BLaER1 (cell line): ENCODE measurements around the gene HYAL3.

Experiments used
- H3K27ac ChIP-seq: shearing (Covaris generic); formaldehyde crosslinking; 2 replicates; pipeline ENCODE4 v1.8.1; 2022
- H3K27me3 ChIP-seq: shearing (Covaris generic); formaldehyde crosslinking; 2 replicates; pipeline ENCODE4 v1.8.1; 2022
- H3K36me3 ChIP-seq: shearing (Covaris generic); formaldehyde crosslinking; 2 replicates; pipeline ENCODE4 v1.8.1; 2022
- H3K4me1 ChIP-seq: shearing (Covaris generic); formaldehyde crosslinking; 2 replicates; pipeline ENCODE4 v1.8.1; 2022
- H3K4me2 ChIP-seq: shearing (Covaris generic); formaldehyde crosslinking; 2 replicates; pipeline ENCODE4 v1.8.1; 2022
- H3K4me3 ChIP-seq: shearing (Covaris generic); formaldehyde crosslinking; 2 replicates; pipeline ENCODE4 v1.8.1; 2022
- H3K9ac ChIP-seq: shearing (Covaris generic); formaldehyde crosslinking; 2 replicates; pipeline ENCODE4 v1.8.1; 2022
- H3K9me3 ChIP-seq: shearing (Covaris generic); formaldehyde crosslinking; 2 replicates; pipeline ENCODE4 v1.8.1; 2022
- H4K20me1 ChIP-seq: shearing (Covaris generic); formaldehyde crosslinking; 2 replicates; pipeline ENCODE4 v1.8.1; 2022
- Cebpa-rat ChIP-seq: shearing (Covaris generic); IDR thresholded peaks from 2 replicates; pipeline ENCODE4 v1.8.1; 2022

HYAL3 gene

GRCh38 chr3:50271314-50271936 is 27.8 kb downstream of the HYAL3 start:
- Histone ChIP-seq H4K20me1 (peaks cover 24% of the 10 kb centered on the region), H3K27me3 (peaks cover 67% of the 10 kb centered on the region), H3K4me2 (no peak overlapping the region), H3K4me1 (peaks cover 69% of the 10 kb centered on the region), H3K4me3 (no peak overlapping the region), H3K9ac (0 out of 2 replicates have a peak overlapping the region, but pooled peaks have one; percentile 19), H3K27ac (no peak overlapping the region), H3K36me3 (no peaks in the 10 kb centered on the region), H3K9me3 (no peaks in the 10 kb centered on the region)
- no peak for TF ChIP-seq Cebpa-rat

- Histone ChIP-seq H3K4me2 (peak overlapping the region; percentile 9; the same call in 1 of the 2 replicates), H3K27ac (no peak overlapping the region), H3K4me3 (no peak overlapping the region), H3K4me1 (peaks cover 62% of the 10 kb centered on the region), H3K36me3 (no peaks in the 10 kb centered on the region), H3K9me3 (no peaks in the 10 kb centered on the region), H4K20me1 (peaks cover 18% of the 10 kb centered on the region), H3K9ac (peak overlapping the region; percentile 19; the same call in 1 of the 2 replicates), H3K27me3 (peaks cover 65% of the 10 kb centered on the region)
- no peak for TF ChIP-seq Cebpa-rat
These were observed 28.6 kb downstream of the HYAL3 start for GRCh38 chr3:50270422-50271224.

- Histone ChIP-seq H4K20me1 (peaks cover 12% of the 10 kb centered on the region), H3K9me3 (no peaks in the 10 kb centered on the region), H3K4me2 (no peak overlapping the region), H3K4me3 (no peak overlapping the region), H3K27me3 (peaks cover 59% of the 10 kb centered on the region), H3K9ac (no peak overlapping the region), H3K36me3 (no peaks in the 10 kb centered on the region), H3K27ac (no peak overlapping the region), H3K4me1 (peaks cover 62% of the 10 kb centered on the region)
- no peak for TF ChIP-seq Cebpa-rat
These were observed 29.2 kb downstream of the HYAL3 start for GRCh38 chr3:50269977-50270413.

GRCh38 chr3:50269460-50269859 is 29.7 kb downstream of the HYAL3 start:
- Histone ChIP-seq H4K20me1 (peaks cover 11% of the 10 kb centered on the region), H3K27me3 (peaks cover 53% of the 10 kb centered on the region), H3K36me3 (no peaks in the 10 kb centered on the region), H3K4me3 (no peak overlapping the region), H3K9ac (peak overlapping the region; percentile 32; the same call in 1 of the 2 replicates), H3K4me2 (peak overlapping the region; percentile 50), H3K9me3 (no peaks in the 10 kb centered on the region), H3K4me1 (peaks cover 64% of the 10 kb centered on the region), H3K27ac (no peak overlapping the region)
- TF ChIP-seq Cebpa-rat, result no peak

GRCh38 chr3:50268703-50269451 is 30.3 kb downstream of the HYAL3 start, which contains the start of gene SEMA3B:
Gene SEMA3B (plus strand): TSS chr3:50269147. CDS start chr3:50269241, 94 bp downstream.
- H3K4me1 ChIP-seq, result peaks cover 70% of the 10 kb centered on the region
- no peaks in the 10 kb centered on the region for H3K9me3 ChIP-seq
- H3K4me2 ChIP-seq, result peak within 1 kb of the TSS; percentile 54
- no peak for TF ChIP-seq Cebpa-rat
- peaks cover 47% of the 10 kb centered on the region for H3K27me3 ChIP-seq
- no peak within 1 kb of the TSS for H3K4me3 ChIP-seq
- peaks cover 8% of the 10 kb centered on the region for H4K20me1 ChIP-seq
- H3K9ac ChIP-seq, result peak within 1 kb of the TSS; percentile 32; the same call in 1 of the 2 replicates
- no peak within 1 kb of the TSS for H3K27ac ChIP-seq
- H3K36me3 ChIP-seq, result no peaks in the 10 kb centered on the region

GRCh38 chr3:50268276-50268675 is 30.9 kb downstream of the HYAL3 start:
- Histone ChIP-seq H3K27me3 (peaks cover 41% of the 10 kb centered on the region), H3K4me1 (peaks cover 69% of the 10 kb centered on the region), H3K9me3 (no peaks in the 10 kb centered on the region), H3K4me2 (peak overlapping the region; percentile 54), H3K36me3 (no peaks in the 10 kb centered on the region), H3K9ac (no peak overlapping the region), H4K20me1 (peaks cover 2% of the 10 kb centered on the region), H3K4me3 (no peak overlapping the region), H3K27ac (no peak overlapping the region)
- TF ChIP-seq Cebpa-rat, result no peak

- no peak for TF ChIP-seq Cebpa-rat
- Histone ChIP-seq H4K20me1 (no peaks in the 10 kb centered on the region), H3K4me2 (peak overlapping the region; percentile 54), H3K4me1 (peaks cover 69% of the 10 kb centered on the region), H3K36me3 (0 out of 2 replicates have a peak, but pooled peaks cover 5% of the 10 kb centered on the region), H3K27ac (no peak overlapping the region), H3K9me3 (no peaks in the 10 kb centered on the region), H3K4me3 (no peak overlapping the region), H3K9ac (no peak overlapping the region), H3K27me3 (peaks cover 37% of the 10 kb centered on the region)
These were observed 31.8 kb downstream of the HYAL3 start for GRCh38 chr3:50267280-50267913.

- Histone ChIP-seq H3K9me3 (no peaks in the 10 kb centered on the region), H3K36me3 (0 out of 2 replicates have a peak, but pooled peaks cover 5% of the 10 kb centered on the region), H3K4me1 (peaks cover 74% of the 10 kb centered on the region), H3K27me3 (peaks cover 37% of the 10 kb centered on the region), H3K9ac (no peak overlapping the region), H3K27ac (no peak overlapping the region), H3K4me3 (no peak overlapping the region), H4K20me1 (no peaks in the 10 kb centered on the region), H3K4me2 (peak overlapping the region; percentile 54)
- TF ChIP-seq Cebpa-rat, result no peak
These were observed 32.4 kb downstream of the HYAL3 start for GRCh38 chr3:50266836-50267235.

GRCh38 chr3:50266017-50266416 is 33.2 kb downstream of the HYAL3 start:
- peaks cover 76% of the 10 kb centered on the region for H3K4me1 ChIP-seq
- no peak overlapping the region for H3K27ac ChIP-seq
- H3K4me2 ChIP-seq, result no peak overlapping the region

More at GRCh38 chr3:50266017-50266416, 33.2 kb downstream of the HYAL3 start:
- H3K27me3 ChIP-seq, result peaks cover 37% of the 10 kb centered on the region
- 0 out of 2 replicates have a peak, but pooled peaks cover 5% of the 10 kb centered on the region for H3K36me3 ChIP-seq
- no peak overlapping the region for H3K9ac ChIP-seq
- H3K4me3 ChIP-seq, result no peak overlapping the region
- H3K9me3 ChIP-seq, result no peaks in the 10 kb centered on the region
- H4K20me1 ChIP-seq, result no peaks in the 10 kb centered on the region
- TF ChIP-seq Cebpa-rat, result no peak
